Neural cell (in vitro differentiated cells): Measurements from ENCODE around the gene C10orf143. TPM values are rescaled to one million over a fixed set of nuclear protein-coding genes. Genes with fewer than 3 reads are reported as not detected.

Experiments
- H2AFZ ChIP-seq: fragments of 200-600, 300-800 bp; sonication (generic), shearing (Covaris generic); 2 replicates; pipeline ENCODE4 v1.6.0; 2014; ENCODE audit warnings: low read depth, mild to moderate bottlenecking, antibody characterized with exemption, low read length, moderate library complexity
- H3F3A ChIP-seq: fragments of 200-600 bp; shearing (Covaris generic); 2 replicates; pipeline ENCODE4 v1.6.1; 2016; ENCODE audit warnings: mild to moderate bottlenecking, moderate library complexity, mixed read lengths, antibody characterized with exemption, low read length; ENCODE audit not compliant: insufficient read depth, poor library complexity, severe bottlenecking
- H3K27ac ChIP-seq: fragments of 200-600, 300-800 bp; sonication (generic), shearing (Covaris generic); 2 replicates; pipeline ENCODE4 v1.5.1; 2014; ENCODE audit warnings: mild to moderate bottlenecking, low read length, moderate library complexity
- H3K27me3 ChIP-seq: fragments of 300-800, 200-600 bp; sonication (generic), shearing (Covaris generic); 2 replicates; pipeline ENCODE4 v1.6.0; 2014; ENCODE audit warnings: mild to moderate bottlenecking, low read depth, low read length, moderate library complexity; ENCODE audit not compliant: insufficient read depth
- H3K36me3 ChIP-seq: fragments of 300-800, 200-600 bp; sonication (generic), shearing (Covaris generic); 2 replicates; pipeline ENCODE4 v1.5.1; 2014; ENCODE audit warnings: mild to moderate bottlenecking, antibody characterized with exemption, low read length, moderate library complexity; ENCODE audit not compliant: insufficient read depth
- H3K4me2 ChIP-seq: fragments of 300-800, 200-600 bp; sonication (generic), shearing (Covaris generic); 2 replicates; pipeline ENCODE4 v1.6.0; 2014; ENCODE audit warnings: mild to moderate bottlenecking, low read length
- H3K4me3 ChIP-seq: fragments of 300-800, 200-600 bp; sonication (generic), shearing (Covaris generic); 2 replicates; pipeline ENCODE4 v1.5.1; 2014; ENCODE audit warnings: mild to moderate bottlenecking, low read length, moderate library complexity
- H3K79me2 ChIP-seq: fragments of 200-600 bp; shearing (Covaris generic); replicated peaks from 2 replicates; pipeline ENCODE4 v1.6.0; 2014; ENCODE audit warnings: mild to moderate bottlenecking, low read length, moderate library complexity; ENCODE audit not compliant: insufficient read depth
- H3K9ac ChIP-seq: fragments of 300-800, 200-600 bp; sonication (generic), shearing (Covaris generic); 2 replicates; pipeline ENCODE4 v1.6.1; 2016; ENCODE audit warnings: mild to moderate bottlenecking, low read length, mixed read lengths
- H3K9me2 ChIP-seq: fragments of 200-600 bp; shearing (Covaris generic); 2 replicates; pipeline ENCODE4 v1.6.1; 2016; ENCODE audit warnings: mild to moderate bottlenecking, low read length, mixed read lengths; ENCODE audit not compliant: insufficient read depth
- H3K9me3 ChIP-seq: fragments of 200-600, 300-800 bp; sonication (generic), shearing (Covaris generic); 2 replicates; pipeline ENCODE4 v1.6.1; 2016; ENCODE audit warnings: mild to moderate bottlenecking, mixed run types, low read length, moderate library complexity, mixed read lengths
- H4K20me1 ChIP-seq: fragments of 200-600 bp; shearing (Covaris generic); 2 replicates; pipeline ENCODE4 v1.6.1; 2016; ENCODE audit warnings: mild to moderate bottlenecking, mixed run types; ENCODE audit not compliant: insufficient read depth
- EP300 ChIP-seq: fragments of 450-650 bp; conservative IDR thresholded peaks from 2 replicates; pipeline ENCODE4 v1.6.1; 2014; ENCODE audit warnings: antibody characterized with exemption, mild to moderate bottlenecking, moderate library complexity; ENCODE audit not compliant: poor library complexity, severe bottlenecking
- EZH2 ChIP-seq: fragments of 200-600, 300-800 bp; shearing (Covaris generic), sonication (generic); IDR thresholded peaks from 2 replicates; pipeline ENCODE4 v1.6.1; 2014; ENCODE audit warnings: antibody characterized with exemption, low read length, borderline replicate concordance, mild to moderate bottlenecking; ENCODE audit not compliant: insufficient read depth, poor library complexity, severe bottlenecking
- MXI1 ChIP-seq: fragments of 450-650 bp; conservative IDR thresholded peaks from 2 replicates; pipeline ENCODE4 v1.6.1; 2014; ENCODE audit warnings: antibody characterized with exemption, mild to moderate bottlenecking; ENCODE audit not compliant: poor library complexity, severe bottlenecking
- POLR2AphosphoS5 ChIP-seq: IDR thresholded peaks from 2 replicates; pipeline ENCODE4 v1.6.1; 2012
- RAD21 ChIP-seq: fragments of 450-650 bp; conservative IDR thresholded peaks from 2 replicates; pipeline ENCODE4 v1.6.1; 2014; ENCODE audit warnings: antibody characterized with exemption, mild to moderate bottlenecking, moderate library complexity
- SMC3 ChIP-seq: fragments of 450-650 bp; conservative IDR thresholded peaks from 2 replicates; pipeline ENCODE4 v1.6.1; 2014; ENCODE audit warnings: antibody characterized with exemption, mild to moderate bottlenecking, moderate library complexity; ENCODE audit not compliant: poor library complexity
- TAF1 ChIP-seq: IDR thresholded peaks from 2 replicates; pipeline ENCODE4 v1.6.1; 2012; ENCODE audit warnings: low read depth
- polyA plus RNA-seq: library from polyadenylated mRNA; depleted of rRNA; stranded (reverse); fragments of >200 nt; gene quantifications from 2 replicates; pipeline ENCODE4 v1.2.3, GENCODE V29; 2014
- TF ChIP-seq, protein P1 (sequence below): IDR thresholded peaks from 2 replicates; pipeline ENCODE4 v1.6.1; 2012; ENCODE audit warnings: borderline replicate concordance
- TF ChIP-seq, protein P2 (sequence below): fragments of 450-650 bp; IDR thresholded peaks from 2 replicates; pipeline ENCODE4 v1.5.1; 2014; ENCODE audit warnings: antibody characterized with exemption, mild to moderate bottlenecking, moderate library complexity; ENCODE audit not compliant: poor library complexity, severe bottlenecking

Gene C10orf143
- polyA plus RNA-seq, 1 donor from 2014 or later, result 1.4 TPM

DNA sequence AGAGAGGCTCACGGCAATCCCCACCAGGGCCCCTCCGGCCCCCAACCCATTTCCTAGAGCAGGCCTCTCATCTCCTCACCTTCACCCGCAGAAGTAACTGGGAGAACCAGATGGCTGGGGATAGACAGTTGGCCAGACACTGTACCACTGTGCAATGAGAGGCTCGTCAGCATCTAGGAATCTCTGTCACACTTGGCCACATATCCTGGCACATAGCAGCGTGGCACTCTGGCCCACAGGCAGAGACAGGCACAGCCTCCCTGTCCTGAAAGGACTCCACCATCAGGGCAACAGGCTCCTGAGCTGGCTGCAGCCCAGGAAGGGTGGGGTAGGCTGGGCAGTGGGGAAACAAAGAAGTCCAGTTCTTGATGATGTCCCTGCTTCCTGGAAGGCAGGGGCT is 45.8 kb downstream of the C10orf143 start:
- Histone ChIP-seq H3K9me3 (no peaks in the 10 kb centered on the region), H3K9me2 (no peaks in the 10 kb centered on the region), H3K9ac (no peak overlapping the region), H3F3A (no peaks in the 10 kb centered on the region), H2AFZ (no peak overlapping the region), H3K4me3 (no peak overlapping the region), H4K20me1 (no peaks in the 10 kb centered on the region), H3K4me2 (no peak overlapping the region), H3K79me2 (no peaks in the 10 kb centered on the region), H3K36me3 (no peaks in the 10 kb centered on the region), H3K27ac (no peak overlapping the region), H3K27me3 (no peaks in the 10 kb centered on the region)
- TF ChIP-seq, protein P1, sequence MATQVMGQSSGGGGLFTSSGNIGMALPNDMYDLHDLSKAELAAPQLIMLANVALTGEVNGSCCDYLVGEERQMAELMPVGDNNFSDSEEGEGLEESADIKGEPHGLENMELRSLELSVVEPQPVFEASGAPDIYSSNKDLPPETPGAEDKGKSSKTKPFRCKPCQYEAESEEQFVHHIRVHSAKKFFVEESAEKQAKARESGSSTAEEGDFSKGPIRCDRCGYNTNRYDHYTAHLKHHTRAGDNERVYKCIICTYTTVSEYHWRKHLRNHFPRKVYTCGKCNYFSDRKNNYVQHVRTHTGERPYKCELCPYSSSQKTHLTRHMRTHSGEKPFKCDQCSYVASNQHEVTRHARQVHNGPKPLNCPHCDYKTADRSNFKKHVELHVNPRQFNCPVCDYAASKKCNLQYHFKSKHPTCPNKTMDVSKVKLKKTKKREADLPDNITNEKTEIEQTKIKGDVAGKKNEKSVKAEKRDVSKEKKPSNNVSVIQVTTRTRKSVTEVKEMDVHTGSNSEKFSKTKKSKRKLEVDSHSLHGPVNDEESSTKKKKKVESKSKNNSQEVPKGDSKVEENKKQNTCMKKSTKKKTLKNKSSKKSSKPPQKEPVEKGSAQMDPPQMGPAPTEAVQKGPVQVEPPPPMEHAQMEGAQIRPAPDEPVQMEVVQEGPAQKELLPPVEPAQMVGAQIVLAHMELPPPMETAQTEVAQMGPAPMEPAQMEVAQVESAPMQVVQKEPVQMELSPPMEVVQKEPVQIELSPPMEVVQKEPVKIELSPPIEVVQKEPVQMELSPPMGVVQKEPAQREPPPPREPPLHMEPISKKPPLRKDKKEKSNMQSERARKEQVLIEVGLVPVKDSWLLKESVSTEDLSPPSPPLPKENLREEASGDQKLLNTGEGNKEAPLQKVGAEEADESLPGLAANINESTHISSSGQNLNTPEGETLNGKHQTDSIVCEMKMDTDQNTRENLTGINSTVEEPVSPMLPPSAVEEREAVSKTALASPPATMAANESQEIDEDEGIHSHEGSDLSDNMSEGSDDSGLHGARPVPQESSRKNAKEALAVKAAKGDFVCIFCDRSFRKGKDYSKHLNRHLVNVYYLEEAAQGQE, result no peak
- TF ChIP-seq TAF1, result no peak
- TF ChIP-seq EZH2, result no peak
- no peak for TF ChIP-seq SMC3
- TF ChIP-seq MXI1, result no peak
- TF ChIP-seq POLR2AphosphoS5, result no peak
- no peak for TF ChIP-seq EP300
- TF ChIP-seq, protein P2, sequence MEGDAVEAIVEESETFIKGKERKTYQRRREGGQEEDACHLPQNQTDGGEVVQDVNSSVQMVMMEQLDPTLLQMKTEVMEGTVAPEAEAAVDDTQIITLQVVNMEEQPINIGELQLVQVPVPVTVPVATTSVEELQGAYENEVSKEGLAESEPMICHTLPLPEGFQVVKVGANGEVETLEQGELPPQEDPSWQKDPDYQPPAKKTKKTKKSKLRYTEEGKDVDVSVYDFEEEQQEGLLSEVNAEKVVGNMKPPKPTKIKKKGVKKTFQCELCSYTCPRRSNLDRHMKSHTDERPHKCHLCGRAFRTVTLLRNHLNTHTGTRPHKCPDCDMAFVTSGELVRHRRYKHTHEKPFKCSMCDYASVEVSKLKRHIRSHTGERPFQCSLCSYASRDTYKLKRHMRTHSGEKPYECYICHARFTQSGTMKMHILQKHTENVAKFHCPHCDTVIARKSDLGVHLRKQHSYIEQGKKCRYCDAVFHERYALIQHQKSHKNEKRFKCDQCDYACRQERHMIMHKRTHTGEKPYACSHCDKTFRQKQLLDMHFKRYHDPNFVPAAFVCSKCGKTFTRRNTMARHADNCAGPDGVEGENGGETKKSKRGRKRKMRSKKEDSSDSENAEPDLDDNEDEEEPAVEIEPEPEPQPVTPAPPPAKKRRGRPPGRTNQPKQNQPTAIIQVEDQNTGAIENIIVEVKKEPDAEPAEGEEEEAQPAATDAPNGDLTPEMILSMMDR, result no peak
- TF ChIP-seq RAD21, result no peak

DNA sequence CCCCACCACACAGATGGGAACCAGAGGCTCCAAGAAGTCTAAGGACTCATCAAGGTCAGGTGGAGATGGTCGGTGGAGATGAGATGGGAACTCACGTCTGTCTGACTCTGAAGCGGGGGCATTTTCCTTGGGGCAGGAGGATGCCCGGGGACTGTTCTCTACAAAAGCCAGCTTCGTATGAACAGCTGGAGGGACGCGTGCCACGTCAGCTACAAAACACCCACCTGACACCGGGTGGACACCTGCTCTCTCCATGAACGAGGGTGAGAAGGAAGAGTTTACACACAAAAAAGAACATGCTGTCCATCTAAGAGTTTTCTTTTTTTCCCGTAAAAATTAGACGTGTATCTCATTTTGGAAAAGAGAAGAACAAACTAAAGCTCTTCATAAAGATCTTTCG is 47.7 kb downstream of the C10orf143 start:
- no peak overlapping the region for H3K27ac ChIP-seq
- no peak overlapping the region for H3K9ac ChIP-seq
- no peak for TF ChIP-seq SMC3
- no peak for TF ChIP-seq EP300
- no peak for TF ChIP-seq POLR2AphosphoS5
- TF ChIP-seq, protein P2, result no peak
- no peak for TF ChIP-seq MXI1
- TF ChIP-seq TAF1, result no peak
- TF ChIP-seq EZH2, result no peak
- no peak for TF ChIP-seq RAD21
- TF ChIP-seq, protein P1, result no peak
- no peak overlapping the region for H3K4me2 ChIP-seq
- no peaks in the 10 kb centered on the region for H4K20me1 ChIP-seq
- no peak overlapping the region for H3K4me3 ChIP-seq
- H3K9me3 ChIP-seq, result no peaks in the 10 kb centered on the region
- no peaks in the 10 kb centered on the region for H3F3A ChIP-seq
- H3K9me2 ChIP-seq, result no peaks in the 10 kb centered on the region
- H3K79me2 ChIP-seq, result no peaks in the 10 kb centered on the region
- H3K27me3 ChIP-seq, result no peaks in the 10 kb centered on the region
- H3K36me3 ChIP-seq, result no peaks in the 10 kb centered on the region
- no peak overlapping the region for H2AFZ ChIP-seq
